ENCODE measurements around the gene KCND3.

- TF ChIP-seq CTCF (IDR thresholded peaks at IDR 0.05; ENCODE audit: low read depth, low read length) (no peak), EZH2phosphoT487 (IDR thresholded peaks at IDR 0.05; ENCODE audit: low read depth) (no peak)
Measured at GRCh38 chr1:111793923-111794322, 195.5 kb downstream of the KCND3 start.
